ENCODE results near the gene PCNX2. TPM values are rescaled to one million over a fixed set of nuclear protein-coding genes. Genes with fewer than 3 reads are reported as not detected.

The PCNX2 gene
- total and polyA plus RNA-seq, 12 donors, result 0.29 to 3.1 (median 1.6) TPM

DNA sequence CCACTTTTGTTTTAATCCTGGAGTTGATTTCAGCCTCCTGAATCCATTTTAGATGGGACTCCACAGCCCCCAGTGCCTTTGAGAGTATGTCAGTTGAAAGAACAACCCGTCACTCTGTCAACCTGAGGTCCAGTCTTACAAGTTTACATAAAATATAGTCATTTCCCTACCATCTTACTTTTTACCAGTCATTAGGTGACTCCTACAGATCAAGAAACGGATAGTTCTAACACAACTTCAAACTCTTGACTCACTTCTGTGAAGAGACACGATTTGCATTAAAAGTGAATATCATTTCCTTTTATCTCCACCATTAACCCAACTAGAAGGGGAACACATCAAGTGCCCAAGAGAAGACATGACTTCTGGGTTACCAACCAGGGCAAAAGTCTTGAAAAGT lies 198.0 kb downstream of the PCNX2 start:
- Histone ChIP-seq H3K27ac (no peak overlapping the region), H3K4me1 (peaks cover 0 to 25% (median 11%) of the 10 kb centered on the region in 9 donors), H3K4me3 (no peak overlapping the region), H3K36me3 (no peaks in the 10 kb centered on the region), H3K9me3 (no peaks in the 10 kb centered on the region), H3K27me3 (no peaks in the 10 kb centered on the region)
- intact Hi-C loops (cut with DNase I), result no loop called here
- WGBS, 2 donors, result 97 to 98% methylated on average over 3 of the region's 3 CpGs
- no peak for ATAC-seq
- no peak for DNase-seq
- TF ChIP-seq CTCF (IDR thresholded peaks at IDR 0.05), result no peak

- Histone ChIP-seq H3K36me3 (no peaks in the 10 kb centered on the region), H3K9me3 (no peaks in the 10 kb centered on the region), H3K4me1 (peaks cover 0 to 44% (median 14%) of the 10 kb centered on the region in 9 donors), H3K27ac (peak overlapping the region in 4 of 10 donors; percentile 15 to 44 (median 34)), H3K4me3 (no peak overlapping the region), H3K27me3 (no peaks in the 10 kb centered on the region)
- intact Hi-C loops (cut with DNase I), result no loop called here
- ATAC-seq, result peak in 1 of 8 donors; percentile 23
- no peak for TF ChIP-seq CTCF (IDR thresholded peaks at IDR 0.05)
- no peak for DNase-seq
- WGBS, 2 donors, result 95 to 96% methylated on average over 1 of the region's 1 CpG
Measured at GRCh38 chr1:233094691-233095090, 200.8 kb downstream of the PCNX2 start.

GRCh38 chr1:233094269-233094668 lies 201.3 kb downstream of the PCNX2 start:
- intact Hi-C loops (cut with DNase I), result no loop called here
- Histone ChIP-seq H3K27me3 (no peaks in the 10 kb centered on the region), H3K27ac (peak overlapping the region in 4 of 10 donors; percentile 15 to 66 (median 46)), H3K36me3 (no peaks in the 10 kb centered on the region), H3K4me1 (peaks cover 0 to 44% (median 14%) of the 10 kb centered on the region in 9 donors), H3K4me3 (no peak overlapping the region), H3K9me3 (no peaks in the 10 kb centered on the region)
- ATAC-seq (peak in 2 of 8 donors; percentile 65 to 70), DNase-seq (no peak)
- TF ChIP-seq CTCF (IDR thresholded peaks at IDR 0.05), result no peak
- WGBS, 2 donors, result 38 to 47% methylated on average over 2 of the region's 2 CpGs

GRCh38 chr1:233090746-233091494 lies 204.6 kb downstream of the PCNX2 start:
- Histone ChIP-seq H3K27ac (peak overlapping the region in 3 of 10 donors; percentile 22 to 53 (median 34)), H3K27me3 (no peaks in the 10 kb centered on the region), H3K4me3 (no peak overlapping the region), H3K36me3 (no peaks in the 10 kb centered on the region), H3K4me1 (peaks cover 0 to 44% (median 14%) of the 10 kb centered on the region in 9 donors), H3K9me3 (no peaks in the 10 kb centered on the region)
- DNase-seq (no peak), ATAC-seq (no peak)
- intact Hi-C loops (cut with DNase I), result no loop called here
- TF ChIP-seq CTCF (IDR thresholded peaks at IDR 0.05), result no peak
- 61 to 66% methylated on average over 7 of the region's 7 CpGs for WGBS, 2 donors
